Measurements from ENCODE around the gene SGMS2.

The SGMS2 gene

GRCh38 chr4:107956011-107956410 is 131.3 kb downstream of the SGMS2 start:
- no peak for TF ChIP-seq ZFX (IDR thresholded peaks at IDR 0.05; ENCODE audit: borderline replicate concordance)
- no peak for TF ChIP-seq CTCF (IDR thresholded peaks at IDR 0.05)

More at GRCh38 chr4:107956011-107956410, 131.3 kb downstream of the SGMS2 start:
- H3K27ac ChIP-seq: no peak overlapping the region
